HG02885 (cell line): ENCODE results near the gene ETV6.

Source experiments
- ATAC-seq: cut with Tn5 transposase; IDR thresholded peaks from one replicate; pipeline ENCODE4 v1.9.1; 2021; ENCODE audit warnings: mild to moderate bottlenecking; ENCODE audit not compliant: unreplicated experiment, poor library complexity

Gene ETV6

DNA sequence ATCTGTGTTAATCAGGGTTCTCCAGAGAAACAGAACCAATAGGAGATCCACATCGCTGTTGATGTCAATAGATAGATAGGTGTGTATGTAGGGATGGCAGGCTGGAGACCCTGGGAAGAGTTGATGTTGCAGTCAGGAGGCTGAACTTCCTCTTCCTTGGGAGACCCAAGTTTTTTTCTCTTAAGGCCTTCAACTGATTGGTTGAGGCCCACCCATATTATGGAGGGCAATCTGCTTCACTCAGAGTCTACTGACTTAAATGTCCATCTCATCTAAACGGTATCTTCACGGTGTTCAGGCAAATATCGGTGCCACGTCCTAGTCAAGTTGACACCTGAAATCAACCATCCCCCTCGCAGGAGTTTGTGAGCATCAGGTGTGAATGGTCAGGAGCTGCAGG lies 63.0 kb downstream of the ETV6 start:
- ATAC-seq: no peak

DNA sequence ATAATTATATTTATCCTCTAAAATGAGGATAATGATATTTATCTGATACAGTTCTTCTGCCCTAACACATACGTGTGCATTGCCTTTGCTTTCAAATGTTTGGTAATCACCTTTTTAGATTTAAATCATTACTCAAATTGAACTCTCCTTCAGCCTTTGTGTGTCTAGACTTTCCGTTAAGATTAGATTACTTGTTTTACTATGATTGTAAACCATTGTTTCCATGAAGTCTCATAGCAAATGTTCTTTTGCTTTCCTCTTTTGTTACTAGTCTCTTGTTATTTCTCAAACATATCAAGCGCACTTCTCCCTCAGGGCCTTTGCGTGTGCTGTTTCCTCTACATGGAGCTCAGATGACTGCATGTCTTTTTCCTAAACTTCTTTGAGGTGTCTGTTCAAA lies 63.7 kb downstream of the ETV6 start:
- no peak for ATAC-seq

- ATAC-seq: no peak
Observed at GRCh38 chr12:11714626-11715025, 65.2 kb downstream of the ETV6 start.

- no peak for ATAC-seq
Observed at GRCh38 chr12:11715621-11716020, 66.1 kb downstream of the ETV6 start.

- no peak for ATAC-seq
Observed at GRCh38 chr12:11716794-11717518, 67.5 kb downstream of the ETV6 start.

- ATAC-seq: no peak
Observed at GRCh38 chr12:11717519-11717961, 68.1 kb downstream of the ETV6 start.

DNA sequence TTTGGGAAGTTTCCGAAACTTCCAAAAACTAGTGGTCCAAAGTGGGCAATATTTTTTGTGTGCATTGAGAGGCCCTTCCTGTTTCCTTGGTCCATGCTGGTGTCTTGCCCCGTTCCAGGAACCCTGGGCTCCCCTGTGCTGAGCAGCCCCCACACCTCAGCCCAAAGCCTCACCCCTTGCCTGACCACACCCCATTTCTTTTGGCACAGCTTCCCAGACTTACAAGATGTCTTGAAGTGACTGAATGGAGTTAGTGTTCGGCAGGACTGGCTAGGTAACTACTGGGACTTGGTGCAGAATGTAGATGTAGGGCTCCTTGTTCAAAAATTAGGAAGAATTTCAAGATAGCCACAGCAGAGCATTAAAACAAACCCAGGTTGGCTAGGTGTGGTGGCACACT lies 68.6 kb downstream of the ETV6 start:
- no peak for ATAC-seq

DNA sequence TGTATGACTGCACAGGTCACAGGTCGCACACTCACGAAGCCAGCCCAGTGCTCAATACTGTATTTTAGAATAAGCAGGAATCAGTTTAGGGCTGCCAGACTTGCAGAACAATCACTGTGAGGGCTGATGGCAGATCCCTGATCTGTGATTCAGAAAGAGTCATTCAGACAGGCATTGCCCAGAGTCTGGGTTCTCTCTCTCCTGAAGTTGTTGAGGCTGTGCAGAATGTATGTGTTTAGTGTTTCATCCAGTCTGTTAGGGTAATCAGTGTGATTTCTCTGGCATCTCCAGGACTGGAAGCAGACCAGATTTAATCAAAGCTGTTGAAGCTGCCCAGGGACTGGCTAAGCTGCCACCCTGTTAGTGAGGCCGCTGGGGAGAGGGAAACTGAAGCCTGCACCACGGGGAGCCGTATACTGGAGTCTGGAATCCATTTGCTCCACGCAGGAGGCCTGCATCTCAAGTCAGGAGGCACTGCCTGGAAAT lies 69.3 kb downstream of the ETV6 start:
- no peak for ATAC-seq

- ATAC-seq: no peak
Observed at GRCh38 chr12:11719678-11720099, 70.2 kb downstream of the ETV6 start.

DNA sequence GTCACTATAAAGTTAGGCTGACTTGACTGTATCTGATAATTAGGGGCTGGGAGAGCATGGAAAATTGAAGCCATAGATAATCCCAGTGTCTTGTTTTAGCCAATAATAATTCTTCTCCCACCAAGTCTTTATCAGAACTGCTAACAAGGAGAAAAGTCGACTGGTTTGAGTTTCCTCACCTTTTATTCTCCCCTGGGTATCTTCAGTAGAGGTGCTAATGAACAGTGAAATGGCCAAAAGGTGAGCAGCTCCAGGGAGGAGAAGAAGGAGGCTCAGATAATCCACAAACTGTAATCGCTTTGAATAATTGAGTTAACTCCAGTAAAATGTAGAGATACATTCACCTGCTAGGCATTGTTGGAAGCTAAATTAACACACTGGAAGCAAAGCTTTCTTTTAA lies 72.6 kb downstream of the ETV6 start:
- ATAC-seq: no peak

DNA sequence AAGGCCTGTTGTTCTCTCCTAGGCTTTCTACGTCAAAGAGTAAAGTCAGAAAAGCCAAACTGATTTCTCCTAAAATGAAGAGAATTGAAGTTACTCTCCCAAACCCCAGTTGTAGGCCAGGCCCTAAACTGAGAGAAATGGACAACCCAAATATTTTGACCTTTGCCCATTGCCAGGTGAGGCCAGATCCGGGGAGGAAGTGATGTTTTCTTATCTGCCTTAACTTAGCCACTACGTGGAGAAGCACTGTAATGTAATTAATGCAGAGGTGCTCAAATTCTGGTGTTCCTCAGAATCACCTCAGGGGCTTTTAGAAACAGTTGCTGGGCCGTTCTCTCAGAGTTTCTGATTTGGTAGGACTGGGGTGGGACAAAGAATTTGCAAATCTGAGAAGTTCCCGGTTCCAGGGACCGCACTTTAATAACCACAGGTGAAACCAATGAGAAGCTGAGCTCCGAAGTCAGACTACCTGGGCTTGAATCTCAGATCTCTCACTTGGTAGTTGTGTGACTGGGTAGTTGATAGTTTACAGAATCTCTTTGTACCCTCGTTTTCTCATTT lies 73.2 kb downstream of the ETV6 start:
- no peak for ATAC-seq

DNA sequence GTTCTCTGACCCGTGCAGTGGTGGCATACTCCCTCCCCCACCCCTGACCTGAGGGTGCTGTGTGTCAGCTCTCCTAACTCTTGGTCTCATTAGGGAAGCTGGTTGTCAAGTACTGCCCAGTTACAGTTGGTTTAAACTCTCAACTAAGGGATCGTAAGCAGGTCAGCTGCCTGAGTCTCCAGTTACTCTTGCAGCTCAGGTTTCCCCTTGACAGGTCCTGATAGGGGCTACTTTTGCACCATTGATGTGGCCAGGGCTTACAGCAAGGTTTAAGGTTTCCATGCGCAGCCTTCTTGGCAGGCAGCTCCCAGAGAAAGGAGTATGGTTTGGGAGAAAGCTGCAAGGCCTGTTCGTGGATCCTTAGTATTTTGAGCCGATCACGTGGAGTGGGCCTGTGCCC lies 74.5 kb downstream of the ETV6 start:
- ATAC-seq: no peak

DNA sequence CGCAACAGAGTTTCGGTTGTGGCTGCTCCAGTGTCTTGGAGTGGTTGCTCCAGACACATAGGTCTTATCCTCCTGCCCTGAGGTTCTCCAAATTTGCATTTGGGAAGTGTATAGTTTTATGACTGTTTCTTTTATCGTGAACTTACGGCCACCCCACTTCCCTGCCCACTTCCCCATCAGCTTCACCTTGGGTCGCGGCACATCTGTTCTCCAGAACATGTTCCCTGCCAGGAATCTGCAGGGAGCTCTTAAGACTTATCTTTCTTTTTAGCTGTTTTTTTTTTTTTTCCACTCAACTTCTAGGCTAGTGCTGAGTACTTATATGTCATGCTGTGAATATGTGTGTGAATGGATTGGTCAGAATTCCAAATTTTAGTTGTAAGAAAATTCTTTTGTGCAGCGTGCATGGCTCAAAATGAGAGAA lies 75.4 kb downstream of the ETV6 start:
- ATAC-seq: no peak

DNA sequence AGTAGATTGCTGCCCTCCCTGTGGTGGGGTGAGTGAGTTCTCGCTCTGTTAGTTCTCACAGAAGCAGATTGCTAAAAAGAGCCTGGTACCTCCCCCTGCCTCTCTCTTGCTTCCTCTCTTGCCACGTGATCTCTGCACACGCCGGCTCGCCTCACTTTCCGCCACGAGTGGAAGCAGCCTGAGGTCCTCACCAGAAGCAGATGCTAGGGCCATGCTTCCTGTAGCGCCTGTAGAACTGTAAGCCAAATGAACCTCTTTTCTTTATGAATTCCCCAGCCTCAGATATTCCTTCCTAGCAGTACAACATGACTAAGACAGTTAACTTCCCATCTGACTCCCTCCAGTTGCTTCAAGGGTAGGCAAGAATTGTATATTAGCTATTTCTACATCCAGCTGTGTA lies 76.2 kb downstream of the ETV6 start:
- ATAC-seq: no peak

DNA sequence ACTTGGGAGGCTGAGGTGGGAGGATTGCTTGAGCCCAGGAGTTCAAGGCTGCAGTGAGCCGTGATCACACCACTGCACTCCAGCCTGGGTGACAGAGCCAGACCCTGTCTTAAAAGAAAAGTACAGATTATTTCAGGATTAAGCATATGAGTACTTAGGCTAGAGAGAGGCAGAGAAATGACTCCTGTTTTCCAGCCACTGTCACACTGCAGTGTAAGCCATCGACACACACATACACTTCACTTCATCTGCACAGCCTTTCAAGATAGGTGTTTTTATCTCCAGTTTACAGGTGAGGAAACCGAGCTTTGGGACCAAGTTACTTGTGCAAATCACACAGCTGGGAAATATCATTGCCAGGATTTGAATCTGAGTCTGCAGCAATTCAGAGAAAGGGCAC lies 77.2 kb downstream of the ETV6 start:
- ATAC-seq: no peak

- no peak for ATAC-seq
Observed at GRCh38 chr12:11727133-11727664, 77.7 kb downstream of the ETV6 start.

DNA sequence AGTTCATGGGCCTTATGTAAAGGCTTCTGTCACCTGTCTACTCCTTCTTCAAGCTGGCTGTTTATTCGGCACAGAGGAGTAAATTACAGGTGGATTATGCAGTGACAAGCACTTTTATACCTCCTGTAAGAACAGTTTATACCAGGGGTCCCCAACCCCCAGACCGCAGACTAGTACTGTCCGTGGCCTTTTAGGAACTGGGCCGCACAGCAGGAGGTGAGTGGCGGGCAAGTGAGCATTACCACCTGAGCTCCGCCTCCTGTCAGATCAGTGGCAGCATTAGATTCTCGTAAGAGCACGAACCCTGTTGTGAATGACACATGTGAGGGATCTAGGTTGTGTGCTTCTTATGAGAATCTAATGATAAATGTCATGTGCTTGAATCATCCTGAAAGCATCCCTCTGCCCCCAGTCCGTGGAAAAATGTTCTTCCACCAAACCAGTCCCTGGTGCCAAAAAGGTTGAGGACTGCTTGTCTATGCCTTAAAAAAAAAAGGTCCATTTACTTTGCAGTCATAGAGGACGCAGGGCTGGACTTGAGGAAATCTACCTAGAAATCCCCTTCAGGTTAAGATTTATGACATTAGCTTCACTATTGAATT lies 78.8 kb downstream of the ETV6 start:
- no peak for ATAC-seq

DNA sequence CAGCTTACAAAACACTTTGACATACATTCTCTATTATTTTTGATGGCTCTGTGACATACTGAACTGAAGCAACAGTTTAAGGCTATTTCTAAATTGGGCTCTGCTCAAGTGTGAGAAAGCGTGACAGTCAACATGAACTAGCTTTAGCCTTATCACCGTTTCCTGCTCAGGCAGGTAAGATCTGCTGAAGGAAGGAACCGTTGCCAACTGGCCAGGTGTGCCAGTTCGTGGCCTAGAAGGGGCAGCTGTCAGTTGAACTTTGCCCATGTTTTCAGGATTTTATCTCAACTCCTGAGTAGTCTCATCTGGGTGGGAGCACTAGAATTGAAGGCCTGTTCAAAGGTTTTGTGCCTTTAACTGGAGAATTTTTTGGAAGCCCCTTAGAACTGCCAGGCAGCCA lies 79.5 kb downstream of the ETV6 start:
- peak; percentile 27 for ATAC-seq

DNA sequence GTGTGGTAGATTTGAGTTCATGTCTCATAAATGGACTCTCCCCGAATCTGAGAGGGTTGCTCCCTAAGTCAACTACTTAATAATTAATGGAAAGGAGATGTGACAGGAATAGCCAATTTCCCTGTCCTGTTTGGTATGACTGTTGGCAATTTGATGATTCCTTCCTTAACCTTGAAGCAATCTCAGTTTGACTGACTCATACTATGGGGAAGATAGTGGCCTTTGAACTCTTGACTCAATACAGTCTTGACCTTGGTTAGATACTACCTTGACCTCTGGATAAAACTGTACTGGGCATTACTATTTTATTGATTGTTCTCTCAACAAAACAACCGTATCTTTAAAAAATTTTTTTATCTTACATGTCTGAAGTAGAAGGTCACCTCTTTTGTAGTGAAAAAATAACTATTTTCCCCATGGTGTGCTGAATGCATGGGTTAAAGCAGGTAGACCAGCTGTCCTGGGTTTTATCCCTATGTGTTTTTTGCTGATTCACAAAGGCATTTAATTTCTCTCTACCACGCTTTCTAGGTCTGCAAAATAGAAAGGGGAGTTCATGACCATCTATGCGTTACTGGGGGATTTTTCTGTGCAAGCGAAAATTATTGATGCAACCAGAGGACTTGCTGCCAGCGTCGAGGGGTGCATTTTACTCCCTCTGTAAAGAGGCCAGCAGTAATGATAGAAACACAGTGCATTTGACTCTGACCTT lies 80.1 kb downstream of the ETV6 start:
- no peak for ATAC-seq

- peak; percentile 46 for ATAC-seq
Observed at GRCh38 chr12:11730299-11731041, 81.0 kb downstream of the ETV6 start.
